ENCODE data around the gene ARPP21.

DNA sequence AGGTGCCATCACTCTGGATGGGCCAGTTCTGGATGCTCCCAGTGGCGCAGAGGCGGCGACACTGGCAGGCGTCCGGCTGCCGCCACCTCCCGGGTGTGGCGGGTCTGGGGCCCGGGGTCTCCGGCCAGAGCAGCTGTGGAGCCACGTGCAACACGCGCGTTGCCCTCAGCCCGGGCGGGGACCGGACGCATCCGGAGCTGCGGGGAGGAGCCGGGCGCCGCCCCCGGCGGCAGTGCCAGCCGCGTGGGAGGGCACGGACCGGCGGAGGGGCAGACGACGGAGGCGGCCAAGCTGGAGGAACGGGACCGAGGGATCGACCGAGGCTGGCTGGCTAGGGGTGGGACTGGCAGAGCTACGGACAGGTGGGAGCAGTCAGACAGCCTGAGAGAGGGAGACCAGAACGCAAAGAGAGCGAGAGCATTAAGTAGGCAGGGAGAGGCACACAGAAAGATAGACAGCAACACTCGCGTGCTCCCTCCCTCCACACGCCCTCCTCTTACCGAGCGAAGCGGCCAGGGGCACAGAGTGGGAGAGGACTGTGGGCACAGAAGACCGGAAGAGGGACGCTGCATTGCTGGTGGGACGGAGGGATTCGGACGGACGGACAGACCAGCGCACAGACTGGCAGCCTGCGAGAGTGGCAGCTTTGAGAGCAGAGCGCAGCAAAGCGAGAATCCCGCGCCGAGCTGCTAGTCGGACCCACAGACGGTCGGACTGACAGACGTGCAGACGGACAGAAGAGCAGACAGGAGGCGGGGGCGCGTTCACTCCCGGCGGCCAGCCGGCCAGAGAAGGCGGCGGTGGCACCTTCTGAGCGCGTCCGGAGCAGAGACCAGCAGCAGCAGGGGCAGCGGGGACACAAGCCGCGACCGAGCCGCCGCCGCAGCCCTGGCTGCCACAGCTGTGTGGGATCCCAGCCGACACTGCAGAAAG, at the start of gene ARPP21:
- TF ChIP-seq SP1 (IDR thresholded peaks at IDR 0.05), result no peak
- TF ChIP-seq FOXM1 (IDR thresholded peaks at IDR 0.05; ENCODE audit: borderline replicate concordance), result no peak
- TF ChIP-seq HDGF (IDR thresholded peaks at IDR 0.05; ENCODE audit: borderline replicate concordance), result no peak
- no peak for TF ChIP-seq FOXA1 (IDR thresholded peaks at IDR 0.05)
- TF ChIP-seq, protein P1, sequence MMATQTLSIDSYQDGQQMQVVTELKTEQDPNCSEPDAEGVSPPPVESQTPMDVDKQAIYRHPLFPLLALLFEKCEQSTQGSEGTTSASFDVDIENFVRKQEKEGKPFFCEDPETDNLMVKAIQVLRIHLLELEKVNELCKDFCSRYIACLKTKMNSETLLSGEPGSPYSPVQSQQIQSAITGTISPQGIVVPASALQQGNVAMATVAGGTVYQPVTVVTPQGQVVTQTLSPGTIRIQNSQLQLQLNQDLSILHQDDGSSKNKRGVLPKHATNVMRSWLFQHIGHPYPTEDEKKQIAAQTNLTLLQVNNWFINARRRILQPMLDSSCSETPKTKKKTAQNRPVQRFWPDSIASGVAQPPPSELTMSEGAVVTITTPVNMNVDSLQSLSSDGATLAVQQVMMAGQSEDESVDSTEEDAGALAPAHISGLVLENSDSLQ (IDR thresholded peaks at IDR 0.05), result no peak
- no peak for TF ChIP-seq SUZ12 (IDR thresholded peaks at IDR 0.05)
- no peak for TF ChIP-seq BHLHE40 (IDR thresholded peaks at IDR 0.05; ENCODE audit: borderline replicate concordance)
- TF ChIP-seq CTBP1 (IDR thresholded peaks at IDR 0.05; ENCODE audit: borderline replicate concordance), result no peak
- TF ChIP-seq ZNF384 (IDR thresholded peaks at IDR 0.05), result no peak
- TF ChIP-seq L3MBTL2 (conservative IDR thresholded peaks at IDR 0.05), result no peak
